ENCODE measurements around the gene SP110.
"Not testable (repeated sequence)": the region's sequence is repeated elsewhere in the genome, so short reads cannot be mapped to it uniquely, and the experiment has no call there.

SP110 gene

GRCh38 chr2:230224458-230224857 lies 4.7 kb upstream of the SP110 start:
- no peak for DNase-seq (ENCODE audit: low read depth in 2 of 2)

DNA sequence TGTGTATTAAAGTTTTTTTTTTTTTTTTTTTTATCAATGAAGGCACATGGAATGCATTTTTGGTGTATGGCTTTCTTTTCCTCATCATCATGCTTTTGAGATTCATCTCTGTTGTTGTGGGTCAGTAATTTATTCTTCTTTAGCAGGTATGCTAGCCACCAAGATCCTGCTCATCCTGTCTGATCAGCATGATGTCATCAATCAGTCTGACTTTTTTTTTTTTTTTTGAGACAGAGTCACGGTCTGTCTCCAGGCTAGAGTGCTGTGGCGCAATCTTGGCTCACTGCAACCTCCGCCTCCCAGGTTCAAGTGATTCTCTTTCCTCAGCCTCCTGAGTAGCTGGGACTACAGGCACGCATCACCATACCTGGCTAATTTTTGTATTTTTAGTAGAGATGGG lies 3.0 kb upstream of the SP110 start:
- not testable (repeated sequence) for DNase-seq (ENCODE audit: low read depth in 2 of 2)

GRCh38 chr2:230221493-230221892 lies 1.7 kb upstream of the SP110 start:
- DNase-seq (ENCODE audit: low read depth in 2 of 2): no peak

- no peak for DNase-seq (ENCODE audit: low read depth in 2 of 2)
These were observed 674 bp upstream of the SP110 start for GRCh38 chr2:230220347-230220969.

DNA sequence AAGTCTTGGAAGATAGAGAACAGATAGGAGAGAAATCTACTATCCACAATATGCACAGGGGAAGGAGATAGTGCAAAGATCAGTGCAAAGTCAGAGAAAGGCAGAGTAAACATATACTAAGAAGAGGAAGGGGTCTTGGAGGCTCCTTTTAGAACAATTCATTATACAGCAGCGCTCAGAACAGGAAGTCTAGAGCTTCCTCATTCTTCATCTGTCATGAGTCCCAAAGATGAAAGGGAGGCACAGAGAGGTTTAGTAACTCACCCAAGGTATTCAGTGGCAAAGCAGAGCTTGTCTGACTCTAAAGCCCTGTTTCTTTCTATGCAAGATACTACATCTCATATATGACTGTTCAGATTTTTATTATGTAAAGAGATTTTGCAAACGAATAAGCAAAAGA lies 1.4 kb downstream of the SP110 start:
- DNase-seq (ENCODE audit: low read depth in 2 of 2): no peak

GRCh38 chr2:230217424-230217823 lies 2.4 kb downstream of the SP110 start:
- DNase-seq (ENCODE audit: low read depth in 2 of 2): no peak

- no peak for DNase-seq (ENCODE audit: low read depth in 2 of 2)
These were observed 3.3 kb downstream of the SP110 start for GRCh38 chr2:230216489-230216888.

GRCh38 chr2:230209422-230210051 lies 10.2 kb downstream of the SP110 start:
- no peak for DNase-seq (ENCODE audit: low read depth in 2 of 2)

- DNase-seq (ENCODE audit: low read depth in 2 of 2): no peak
These were observed 11.2 kb downstream of the SP110 start for GRCh38 chr2:230208576-230208975.

GRCh38 chr2:230205721-230206120 lies 14.1 kb downstream of the SP110 start:
- no peak for DNase-seq (ENCODE audit: low read depth in 2 of 2)

- DNase-seq (ENCODE audit: low read depth in 2 of 2): no peak
These were observed 14.8 kb downstream of the SP110 start for GRCh38 chr2:230205034-230205433.

DNA sequence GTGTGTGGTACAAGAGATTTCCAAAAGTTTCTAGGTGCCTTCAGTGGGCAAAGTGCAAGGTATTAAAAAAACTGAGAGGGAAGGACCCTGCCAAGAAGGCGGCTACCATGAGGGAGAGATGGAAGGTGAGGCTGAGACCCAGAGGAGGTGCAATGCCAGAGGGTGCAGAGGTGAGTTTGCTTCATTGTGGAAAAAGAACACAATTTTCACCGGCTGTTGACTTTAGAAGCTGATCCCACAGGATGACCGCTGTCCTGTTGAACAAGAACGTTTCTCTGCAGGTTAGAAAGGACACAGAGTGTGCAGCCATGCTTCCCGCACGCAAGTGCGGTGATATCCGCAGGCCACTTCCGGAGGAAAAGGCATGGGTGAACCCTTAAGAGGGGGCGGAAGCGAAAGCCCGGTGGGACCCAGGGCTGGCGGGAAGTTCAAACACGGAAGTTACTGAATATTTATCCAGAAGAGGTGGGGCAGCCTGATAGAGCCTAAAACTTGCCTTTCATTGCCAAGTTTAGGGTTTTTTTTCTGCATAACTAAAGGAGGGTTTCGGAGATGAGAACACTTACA lies 16.6 kb downstream of the SP110 start:
- DNase-seq (ENCODE audit: low read depth in 2 of 2): no peak

DNA sequence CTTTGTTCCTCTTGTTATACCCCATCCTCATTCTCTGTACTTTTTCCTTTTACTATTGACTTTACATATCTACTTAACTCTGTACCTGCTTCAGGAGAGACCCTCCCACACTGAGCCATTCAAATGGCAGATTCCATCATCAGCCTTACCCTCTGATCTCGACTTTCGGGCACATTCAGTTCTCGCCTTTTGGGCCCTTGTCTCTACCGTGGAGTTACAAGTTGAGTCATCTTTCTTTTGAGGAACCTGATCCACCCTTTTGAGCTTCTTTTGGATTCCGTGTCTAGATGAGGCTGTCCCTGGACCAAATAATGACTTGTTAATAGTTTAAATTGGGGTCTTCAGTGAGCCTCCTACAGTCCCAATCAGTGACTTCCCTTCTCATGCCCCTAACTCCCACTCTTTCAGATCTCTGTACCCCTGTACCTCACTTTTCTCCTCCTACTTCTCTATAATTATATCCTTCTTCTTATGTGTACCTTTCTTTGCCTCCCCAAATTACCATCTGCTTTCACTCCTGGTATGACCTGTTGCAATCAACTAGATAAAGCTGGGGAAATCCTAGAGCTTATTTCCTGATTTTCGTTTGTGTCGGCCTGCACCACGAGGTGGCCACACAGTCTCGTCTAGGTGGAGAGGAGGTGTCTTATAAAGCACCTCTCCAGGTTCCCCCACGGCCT lies 17.2 kb downstream of the SP110 start:
- DNase-seq (ENCODE audit: low read depth in 2 of 2): no peak

DNA sequence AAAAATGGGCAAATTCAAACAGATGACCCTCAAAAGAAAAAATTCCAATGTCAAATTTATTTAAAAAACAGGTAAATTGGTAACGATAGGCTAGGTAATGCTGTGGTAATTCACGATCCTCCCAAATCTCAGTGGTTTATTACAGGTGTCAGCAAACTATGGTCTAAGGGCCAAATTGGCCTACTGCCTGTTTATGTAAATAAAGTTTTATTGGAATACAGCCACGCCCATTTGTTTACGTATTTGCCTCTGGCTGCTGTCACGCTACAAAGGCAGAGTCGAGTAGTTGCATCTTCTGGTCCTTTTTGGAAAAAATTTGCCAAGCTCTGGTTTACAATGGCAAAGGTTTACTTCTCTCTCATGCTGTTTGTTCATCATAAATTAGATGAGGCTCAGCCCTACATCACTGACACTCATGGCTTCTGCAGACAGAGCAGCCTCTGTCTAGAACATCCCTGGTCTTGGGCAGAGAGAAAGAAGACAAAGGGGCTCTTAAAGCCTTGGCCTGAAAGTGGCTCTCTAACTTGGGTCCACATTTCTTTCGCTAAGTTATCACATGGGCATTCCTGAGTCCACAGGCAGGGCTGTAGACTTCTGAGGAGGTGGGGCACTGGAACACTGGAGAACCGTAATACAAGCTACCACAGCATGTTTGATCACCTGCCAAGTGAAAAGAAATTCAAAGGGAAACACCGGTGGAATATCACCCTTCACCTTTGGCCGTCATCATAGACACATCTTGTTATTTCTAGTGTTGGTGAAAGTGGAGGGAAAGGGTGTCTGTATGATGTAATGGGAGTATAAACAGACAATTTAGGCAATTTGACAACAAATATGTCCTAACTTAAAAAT lies 34.8 kb downstream of the SP110 start:
- no peak for DNase-seq (ENCODE audit: low read depth in 2 of 2)

DNA sequence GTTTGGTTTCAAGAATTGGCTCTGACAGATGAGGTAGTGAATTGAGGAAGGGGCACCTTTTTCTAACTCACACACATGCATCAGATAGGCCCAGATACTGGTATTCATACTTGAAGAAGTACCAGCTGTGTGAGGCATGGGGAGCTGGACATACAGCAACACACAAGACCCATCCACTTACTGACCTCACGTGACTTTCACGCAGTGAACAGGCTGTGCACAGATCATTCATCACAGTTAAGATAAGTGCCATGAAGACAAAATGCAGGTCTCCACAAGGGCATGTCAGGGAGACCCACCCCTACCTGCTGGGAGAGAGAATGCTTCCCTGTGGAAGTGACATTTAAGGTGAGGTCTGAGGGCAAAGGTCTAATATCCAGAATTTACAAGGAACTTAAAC lies 38.6 kb downstream of the SP110 start:
- no peak for DNase-seq (ENCODE audit: low read depth in 2 of 2)

GRCh38 chr2:230179907-230180306 lies 39.9 kb downstream of the SP110 start:
- no peak for DNase-seq (ENCODE audit: low read depth in 2 of 2)

DNA sequence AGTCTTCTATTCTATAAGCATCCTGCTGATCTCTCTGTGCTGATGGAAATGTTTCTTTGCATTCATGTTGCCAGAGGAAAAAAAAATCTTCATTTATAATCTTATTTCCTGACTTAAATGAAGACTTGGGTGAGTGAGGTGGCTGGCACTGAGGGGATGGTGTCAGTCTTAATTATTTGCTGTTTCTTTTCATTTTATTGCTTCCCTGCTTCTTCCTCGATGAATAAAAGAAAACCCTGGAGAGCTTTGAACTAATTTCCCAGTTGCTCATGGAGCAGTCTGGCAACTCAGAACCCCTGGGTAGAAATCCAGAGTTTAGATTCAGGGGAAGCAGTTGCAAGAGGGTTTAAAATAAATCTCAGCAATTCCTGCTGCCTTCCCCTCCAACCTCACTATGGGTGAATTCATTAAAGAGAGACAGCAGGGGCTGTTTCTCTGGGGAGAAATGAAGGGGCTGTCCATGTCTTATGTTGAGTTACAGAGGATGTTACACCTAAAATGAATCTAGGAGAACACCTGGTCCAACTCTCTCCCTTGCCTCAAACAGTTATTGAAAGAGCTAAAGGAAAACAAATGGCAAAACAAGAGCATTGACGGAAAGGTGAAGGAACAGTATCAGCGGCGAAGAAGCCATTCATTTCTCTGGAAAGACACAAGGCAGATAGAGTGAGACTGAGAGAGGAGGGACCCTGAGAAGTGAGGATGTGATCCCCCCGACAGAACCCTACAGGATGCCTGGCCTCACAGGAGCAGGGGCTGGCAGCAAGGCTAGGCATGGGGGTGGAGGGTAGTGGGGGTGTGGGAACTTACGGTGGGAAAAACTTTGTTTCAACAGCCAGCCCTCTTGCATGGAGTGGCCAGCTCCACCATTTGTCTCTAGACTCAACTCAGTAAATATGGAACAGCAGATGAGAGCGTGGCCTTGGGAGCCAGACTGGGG lies 41.0 kb downstream of the SP110 start:
- no peak for DNase-seq (ENCODE audit: low read depth in 2 of 2)

- no peak for DNase-seq (ENCODE audit: low read depth in 2 of 2)
These were observed 42.8 kb downstream of the SP110 start for GRCh38 chr2:230176996-230177395.

GRCh38 chr2:230174466-230174865 lies 45.3 kb downstream of the SP110 start:
- no peak for DNase-seq (ENCODE audit: low read depth in 2 of 2)

GRCh38 chr2:230172852-230173251 lies 46.9 kb downstream of the SP110 start:
- DNase-seq (ENCODE audit: low read depth in 2 of 2): no peak

DNA sequence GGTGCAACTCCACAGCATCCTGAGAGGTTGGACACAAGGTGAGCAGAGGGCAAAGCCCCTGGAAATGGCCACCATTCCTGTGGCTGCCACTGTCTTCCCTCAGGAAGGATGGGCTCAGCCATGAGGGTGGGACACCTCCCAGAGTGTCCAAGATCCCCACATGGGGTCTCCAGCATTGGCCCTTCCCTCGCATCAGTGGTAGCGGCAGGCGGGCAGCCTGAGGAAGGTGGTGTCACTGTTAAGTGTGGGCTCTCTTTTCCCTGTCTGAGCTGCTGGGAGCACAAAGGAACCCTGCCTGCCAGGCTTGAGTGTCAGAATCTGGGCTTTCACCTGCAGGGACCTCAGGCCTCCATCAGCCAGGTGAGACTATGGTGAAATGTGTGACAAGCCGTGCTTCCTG lies 47.6 kb downstream of the SP110 start:
- DNase-seq (ENCODE audit: low read depth in 2 of 2): no peak

Data from stimulated activated CD4-positive, alpha-beta T cell treated with anti-CD3 and anti-CD28 coated beads, Interleukin-12 subunit alpha, Interleukin-12 subunit beta, amount 100 ng/mL, for 24 hours (primary cell).